Endothelial cell of umbilical vein (primary cell): Measurements from ENCODE around the gene ABI3BP.

Experiments
- EZH2 ChIP-seq: IDR thresholded peaks from 2 replicates; pipeline ENCODE4 v1.6.1; 2012; ENCODE audit warnings: borderline replicate concordance, low read depth, mild to moderate bottlenecking, moderate library complexity, low read length, inconsistent platforms; ENCODE audit not compliant: severe bottlenecking
- FOS ChIP-seq: IDR thresholded peaks from 2 replicates; pipeline ENCODE4 v1.6.1; 2011; ENCODE audit warnings: mild to moderate bottlenecking, low read length, moderate library complexity, borderline replicate concordance; ENCODE audit not compliant: insufficient read depth
- MYC ChIP-seq: IDR thresholded peaks from one replicate; pipeline ENCODE4 v1.6.1; 2011; ENCODE audit warnings: mild to moderate bottlenecking, low read depth, low read length
- POLR2A ChIP-seq: IDR thresholded peaks from 2 replicates; pipeline ENCODE4 v1.6.1; 2012; ENCODE audit warnings: low read depth, mild to moderate bottlenecking, control low read depth, low read length
- POLR2AphosphoS5 ChIP-seq: IDR thresholded peaks from 2 replicates; pipeline ENCODE4 v1.6.1; 2012; ENCODE audit warnings: low read depth, mild to moderate bottlenecking, control low read depth, low read length, moderate library complexity; ENCODE audit not compliant: insufficient read depth
- TF ChIP-seq, protein P1 (sequence below), 2 donors: IDR thresholded peaks; 1 replicate in 1 of 2; 2 replicates in 1 of 2; pipeline ENCODE4 v1.5.1; 2011; ENCODE audit warnings: low read length in 2 of 2, mild to moderate bottlenecking in 2 of 2, moderate library complexity in 2 of 2, control low read depth in 1 of 2, inconsistent platforms in 1 of 2, low read depth in 1 of 2; ENCODE audit not compliant: insufficient read depth in 1 of 2; ENCODE audit errors: extremely low read depth in 1 of 2
- TF ChIP-seq, protein P2 (sequence below): IDR thresholded peaks from 2 replicates; pipeline ENCODE4 v1.6.1; 2011; ENCODE audit not compliant: insufficient read depth, insufficient read length

DNA sequence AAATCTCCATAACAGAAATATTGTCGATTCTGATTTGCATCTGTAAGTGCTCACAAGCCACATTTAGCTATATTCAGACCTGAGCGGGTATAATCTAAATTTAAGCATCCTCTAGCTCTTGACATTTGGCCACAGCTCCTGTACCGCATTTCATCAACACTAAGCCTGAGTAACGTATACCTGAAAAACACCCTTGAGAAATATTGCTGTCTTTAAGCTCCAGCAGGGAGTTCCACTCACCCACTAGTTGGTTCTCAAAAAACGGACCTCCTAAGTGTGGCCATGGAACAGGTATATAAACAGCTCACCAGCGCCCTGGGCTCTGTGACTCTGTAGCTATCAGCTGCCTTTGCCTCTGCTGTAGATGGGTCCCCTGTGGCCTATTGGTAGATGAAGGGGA, 80.7 kb downstream of the ABI3BP start:
- TF ChIP-seq, protein P1, sequence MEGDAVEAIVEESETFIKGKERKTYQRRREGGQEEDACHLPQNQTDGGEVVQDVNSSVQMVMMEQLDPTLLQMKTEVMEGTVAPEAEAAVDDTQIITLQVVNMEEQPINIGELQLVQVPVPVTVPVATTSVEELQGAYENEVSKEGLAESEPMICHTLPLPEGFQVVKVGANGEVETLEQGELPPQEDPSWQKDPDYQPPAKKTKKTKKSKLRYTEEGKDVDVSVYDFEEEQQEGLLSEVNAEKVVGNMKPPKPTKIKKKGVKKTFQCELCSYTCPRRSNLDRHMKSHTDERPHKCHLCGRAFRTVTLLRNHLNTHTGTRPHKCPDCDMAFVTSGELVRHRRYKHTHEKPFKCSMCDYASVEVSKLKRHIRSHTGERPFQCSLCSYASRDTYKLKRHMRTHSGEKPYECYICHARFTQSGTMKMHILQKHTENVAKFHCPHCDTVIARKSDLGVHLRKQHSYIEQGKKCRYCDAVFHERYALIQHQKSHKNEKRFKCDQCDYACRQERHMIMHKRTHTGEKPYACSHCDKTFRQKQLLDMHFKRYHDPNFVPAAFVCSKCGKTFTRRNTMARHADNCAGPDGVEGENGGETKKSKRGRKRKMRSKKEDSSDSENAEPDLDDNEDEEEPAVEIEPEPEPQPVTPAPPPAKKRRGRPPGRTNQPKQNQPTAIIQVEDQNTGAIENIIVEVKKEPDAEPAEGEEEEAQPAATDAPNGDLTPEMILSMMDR (IDR thresholded peaks at IDR 0.05; ENCODE audit: extremely low read depth in 1 of 2, insufficient read depth in 1 of 2, low read depth in 1 of 2, low read length in 2 of 2) = no peak
- TF ChIP-seq POLR2AphosphoS5 (no peak), EZH2 (no peak), MYC (no peak), FOS (no peak), POLR2A (no peak)
- TF ChIP-seq, protein P2, sequence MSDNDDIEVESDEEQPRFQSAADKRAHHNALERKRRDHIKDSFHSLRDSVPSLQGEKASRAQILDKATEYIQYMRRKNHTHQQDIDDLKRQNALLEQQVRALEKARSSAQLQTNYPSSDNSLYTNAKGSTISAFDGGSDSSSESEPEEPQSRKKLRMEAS = no peak
